Psoas muscle (tissue), 8 donors: ENCODE results near the gene NFKBIZ. TPM values are rescaled to one million over a fixed set of nuclear protein-coding genes. Genes with fewer than 3 reads are reported as not detected.

Experiments
- ATAC-seq, 4 donors: fragments of 200-7000 bp; cut with Tn5 transposase; one replicate each; pipeline ENCODE4 v1.9.1; 2020; ENCODE audit warnings: moderate library complexity in 3 of 4, mild to moderate bottlenecking in 2 of 4
- DNase-seq, 2 donors: peaks; one replicate each; pipeline ENCODE4 v3.0.0-alpha.2; 2020
- H3K27ac ChIP-seq: fragments of 200-600 bp; one replicate; pipeline ENCODE4 v1.8.0; 2022
- H3K27me3 ChIP-seq, 3 donors: fragments of 200-600 bp in 1 of 3; one replicate each; pipeline versions ENCODE4 v1.6.1 to v1.8.0; 2013 to 2022; ENCODE audit warnings: low read length in 2 of 3, mild to moderate bottlenecking in 2 of 3, moderate library complexity in 1 of 3; ENCODE audit not compliant: insufficient read depth in 3 of 3
- H3K36me3 ChIP-seq, 2 donors: fragments of 200-600 bp in 1 of 2; one replicate each; pipeline versions ENCODE4 v1.6.1 to v1.8.0; 2013 to 2022; ENCODE audit warnings: low read depth in 1 of 2, mild to moderate bottlenecking in 1 of 2, moderate library complexity in 1 of 2; ENCODE audit not compliant: insufficient read depth in 1 of 2
- H3K4me1 ChIP-seq: fragments of 200-600 bp; one replicate; pipeline ENCODE4 v1.8.0; 2022
- H3K4me3 ChIP-seq: fragments of 200-600 bp; one replicate; pipeline ENCODE4 v1.8.0; 2022; ENCODE audit warnings: mild to moderate bottlenecking
- H3K9me3 ChIP-seq: fragments of 200-600 bp; one replicate; pipeline ENCODE4 v1.8.0; 2022
- CTCF ChIP-seq: fragments of 200-600 bp; IDR thresholded peaks from one replicate; pipeline ENCODE4 v1.8.0; 2022; ENCODE audit warnings: antibody characterized with exemption
- WGBS, 3 donors: extraction: QIAGEN DNeasy Blood & Tissue Kit; methylation state at CpG; one replicate each; pipeline versions ENCODE4 v1.1.6 to v1.1.7; 2013; 5-methylcytosine and 5-hydroxymethylcytosine counted together
- intact Hi-C, 2 donors: fragments of 100-400 bp; cut with DNase I; formaldehyde crosslinking; loops; one replicate each; pipeline versions ENCODE4 v1.11.0 to v1.14.2; 2022
- long read RNA-seq, 2 donors: library from polyadenylated mRNA; unstranded; transcript quantifications; one replicate each; pipeline ENCODE4 v2.0.0, GENCODE V29; 2021
- polyA plus RNA-seq, 3 donors: library from polyadenylated mRNA; stranded (reverse); fragments of 200-250 nt; gene quantifications; one replicate each; pipeline ENCODE4 v1.2.3, GENCODE V29; 2013
- total RNA-seq, 4 donors: library from RNA; stranded (reverse); fragmentation: NEBNext Ultra II Directional in 2 of 4; extraction: Animal tissue kit (Norgen Biotek cat#: 25700) in 2 of 4; gene quantifications; one replicate each; pipeline versions ENCODE4 v1.2.1 to v1.2.4, GENCODE V29; 2021 to 2023
- donor health status: healthy with polysubstance abuse.
- donor health status: DM: no; HTN: no; CAD: no; lungs with moderate emphysema.
- donor health status: Bipolar disorder and iron deficiency.
- donor health status: healthy.
- donor health status: DM: yes; HTN: yes; CAD: no.
- donor health status: DM: no; HTN: no; CAD: no.
- donor health status: DM: no; HTN: no; CAD: no.
- donor health status: DM: yes; HTN: yes; CAD: no.

The NFKBIZ gene
- 10 to 100 TPM in 2 of 4 donors, 1 to 10 TPM in 2; 6.4 to 12.5 (median 9.8) TPM for total RNA-seq
- 1 to 10 TPM; 3.0 to 8.8 (median 5.4) TPM for polyA plus RNA-seq
- long read RNA-seq, donor 1, partial matches to known transcripts = 1 of 1 reads
- long read RNA-seq, donor 1, other reads (novel, unspliced or antisense) = 0 of 1 reads
- long read RNA-seq, donor 2, partial matches to known transcripts = 0 of 4 reads
- long read RNA-seq, donor 2, other reads (novel, unspliced or antisense) = 4 of 4 reads

GRCh38 chr3:101848754-101849713, at the start of gene NFKBIZ:
TSS of gene NFKBIZ (plus strand) at chr3:101849514. CDS start at chr3:101849629, 115 bp downstream.
- TF ChIP-seq CTCF = no peak
- ATAC-seq (peak; percentile 93 to 98 (median 95)), DNase-seq (peak; percentile 96 to 97)
- Histone ChIP-seq H3K9me3 (no peaks in the 10 kb centered on the region), H3K27me3 (no peaks in the 10 kb centered on the region), H3K36me3 (peaks cover 4 to 24% of the 10 kb centered on the region in 2 donors), H3K4me1 (no peaks in the 10 kb centered on the region), H3K4me3 (peak within 1 kb of the TSS; percentile 96), H3K27ac (peak within 1 kb of the TSS; percentile 97)
- intact Hi-C loops = no loop called here
- WGBS, 3 donors = 2 to 3% (median 2%) methylated on average over 69 to 95 of the region's 95 CpGs

GRCh38 chr3:101801174-101801573, 48.1 kb upstream of the NFKBIZ start:
- TF ChIP-seq CTCF = no peak
- intact Hi-C loops = no loop called here
- Histone ChIP-seq H3K36me3 (peaks cover 0 to 54% of the 10 kb centered on the region in 2 donors), H3K4me3 (no peak overlapping the region), H3K9me3 (no peaks in the 10 kb centered on the region), H3K4me1 (no peaks in the 10 kb centered on the region), H3K27ac (no peak overlapping the region), H3K27me3 (no peaks in the 10 kb centered on the region)
- DNase-seq = no peak
- ATAC-seq = no peak
- WGBS, 3 donors = 80 to 84% (median 82%) methylated on average over 4 of the region's 4 CpGs

- DNase-seq = no peak
- intact Hi-C loops = loop anchor here in 1 of 2 donors (2.0 kb wide), 1 partner anchor 425 kb away; no protein-coding TSS in a partner anchor
- H3K9me3 ChIP-seq = no peaks in the 10 kb centered on the region
- H3K27ac ChIP-seq = no peak overlapping the region
- WGBS, 3 donors = 87 to 91% (median 88%) methylated on average over 2 of the region's 2 CpGs
- no peaks in the 10 kb centered on the region for H3K27me3 ChIP-seq
- peaks cover 0 to 56% of the 10 kb centered on the region in 2 donors for H3K36me3 ChIP-seq
- no peaks in the 10 kb centered on the region for H3K4me1 ChIP-seq
- no peak for ATAC-seq
- no peak for TF ChIP-seq CTCF
- H3K4me3 ChIP-seq = no peak overlapping the region
These were observed 47.1 kb upstream of the NFKBIZ start for GRCh38 chr3:101802179-101802578.

GRCh38 chr3:101803173-101803782, 46.0 kb upstream of the NFKBIZ start:
- WGBS, 3 donors = 80 to 81% (median 81%) methylated on average over 9 of the region's 9 CpGs
- Histone ChIP-seq H3K4me1 (no peaks in the 10 kb centered on the region), H3K4me3 (no peak overlapping the region), H3K27ac (no peak overlapping the region), H3K27me3 (no peaks in the 10 kb centered on the region), H3K36me3 (peaks cover 0 to 58% of the 10 kb centered on the region in 2 donors), H3K9me3 (no peaks in the 10 kb centered on the region)
- ATAC-seq (peak; percentile 84 to 96 (median 90)), DNase-seq (no peak)
- TF ChIP-seq CTCF = peak; percentile 84
- intact Hi-C loops = loop anchor here in 1 of 2 donors (2.0 kb wide), 1 partner anchor 424 kb away; no protein-coding TSS in a partner anchor
